GM18517 (cell line): ENCODE data around the gene MYOT.
"Not testable (repeated sequence)": the region's sequence is repeated elsewhere in the genome, so short reads cannot be mapped to it uniquely, and the experiment has no call there.

Experiments used
- ATAC-seq: cut with Tn5 transposase; IDR thresholded peaks from one replicate; pipeline ENCODE4 v1.9.1; 2021; ENCODE audit warnings: mild to moderate bottlenecking, moderate library complexity; ENCODE audit not compliant: unreplicated experiment

MYOT gene

GRCh38 chr5:137867664-137868063 is at the start of gene MYOT:
MYOT (plus strand) TSS chr5:137867860; CDS start chr5:137870652, 2,792 bp downstream.
- ATAC-seq: no peak

- no peak for ATAC-seq
Observed at GRCh38 chr5:137819766-137820165, 47.9 kb upstream of the MYOT start.

GRCh38 chr5:137822158-137822764 is 45.4 kb upstream of the MYOT start:
- ATAC-seq: no peak

- no peak for ATAC-seq
Observed at GRCh38 chr5:137822984-137823383, 44.7 kb upstream of the MYOT start.

GRCh38 chr5:137825165-137825564 is 42.5 kb upstream of the MYOT start:
- ATAC-seq: no peak

GRCh38 chr5:137826067-137826466 is 41.6 kb upstream of the MYOT start:
- ATAC-seq: no peak

GRCh38 chr5:137828180-137828579 is 39.5 kb upstream of the MYOT start:
- no peak for ATAC-seq

GRCh38 chr5:137828664-137829063 is 39.0 kb upstream of the MYOT start:
- ATAC-seq: no peak

GRCh38 chr5:137831105-137831504 is 36.6 kb upstream of the MYOT start:
- no peak for ATAC-seq

GRCh38 chr5:137831526-137831925 is 36.1 kb upstream of the MYOT start:
- ATAC-seq: no peak

GRCh38 chr5:137832416-137832815 is 35.2 kb upstream of the MYOT start:
- ATAC-seq: no peak

- ATAC-seq: no peak
Observed at GRCh38 chr5:137833463-137833862, 34.2 kb upstream of the MYOT start.

GRCh38 chr5:137834498-137835049 is 33.1 kb upstream of the MYOT start:
- ATAC-seq: no peak

GRCh38 chr5:137836298-137836697 is 31.4 kb upstream of the MYOT start:
- ATAC-seq: no peak

- ATAC-seq: no peak
Observed at GRCh38 chr5:137836997-137837396, 30.7 kb upstream of the MYOT start.

GRCh38 chr5:137837491-137838394 is 29.9 kb upstream of the MYOT start:
- no peak for ATAC-seq

- ATAC-seq: no peak
Observed at GRCh38 chr5:137838976-137839375, 28.7 kb upstream of the MYOT start.

- ATAC-seq: no peak
Observed at GRCh38 chr5:137842296-137842695, 25.4 kb upstream of the MYOT start.

- no peak for ATAC-seq
Observed at GRCh38 chr5:137843676-137844299, 23.9 kb upstream of the MYOT start.

- no peak for ATAC-seq
Observed at GRCh38 chr5:137845472-137845871, 22.2 kb upstream of the MYOT start.

- no peak for ATAC-seq
Observed at GRCh38 chr5:137847687-137848086, 20.0 kb upstream of the MYOT start.

GRCh38 chr5:137853165-137853564 is 14.5 kb upstream of the MYOT start:
- ATAC-seq: not testable (repeated sequence)
